Fibroblast of the conjunctiva (primary cell): Measurements from ENCODE around the gene MKNK2.
"Not testable (repeated sequence)": the region's sequence is repeated elsewhere in the genome, so short reads cannot be mapped to it uniquely, and the experiment has no call there.

ENCODE experiments used
- DNase-seq: peaks from one replicate; pipeline ENCODE4 v3.0.0-alpha.2; 2010; ENCODE audit warnings: low read depth

Gene MKNK2

DNA sequence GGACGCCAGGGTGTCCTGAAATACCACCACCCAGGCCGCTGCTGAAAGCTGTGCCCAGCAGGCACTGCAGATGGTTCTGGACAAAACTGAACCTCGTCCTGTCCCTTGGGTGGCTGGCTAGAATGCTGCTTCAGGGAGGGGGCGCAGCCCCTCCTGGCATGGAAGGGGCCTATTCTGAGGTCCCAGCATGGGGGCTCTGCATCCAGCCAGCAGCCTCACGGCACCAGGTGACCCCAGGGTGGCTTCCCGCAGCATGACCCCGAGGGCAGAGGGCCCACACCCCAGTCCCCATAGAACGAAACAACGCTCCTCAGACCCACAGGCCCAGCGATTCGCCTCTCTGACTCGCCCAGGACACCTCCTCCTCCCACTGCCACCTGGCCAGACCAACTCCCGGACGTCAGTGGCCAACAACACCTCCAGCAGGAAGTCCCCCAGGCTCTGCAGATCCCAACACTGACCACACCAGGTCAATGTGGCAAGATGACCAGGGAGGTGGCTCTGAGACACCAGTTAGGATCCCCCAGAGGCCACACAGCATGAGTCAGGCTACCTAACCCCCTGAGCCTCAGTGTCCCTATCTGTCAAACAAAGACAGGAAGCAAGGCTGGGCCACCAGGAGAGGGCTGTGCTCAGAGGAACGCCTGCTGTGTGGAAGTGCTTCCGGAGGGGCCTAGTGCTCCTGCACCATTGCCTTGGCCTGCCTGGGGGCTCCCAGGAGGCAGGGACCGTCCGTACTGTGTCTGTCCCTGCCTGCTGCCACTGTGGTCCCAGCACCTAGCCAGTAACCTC, 6.1 kb downstream of the MKNK2 start:
- DNase-seq = no peak

DNA sequence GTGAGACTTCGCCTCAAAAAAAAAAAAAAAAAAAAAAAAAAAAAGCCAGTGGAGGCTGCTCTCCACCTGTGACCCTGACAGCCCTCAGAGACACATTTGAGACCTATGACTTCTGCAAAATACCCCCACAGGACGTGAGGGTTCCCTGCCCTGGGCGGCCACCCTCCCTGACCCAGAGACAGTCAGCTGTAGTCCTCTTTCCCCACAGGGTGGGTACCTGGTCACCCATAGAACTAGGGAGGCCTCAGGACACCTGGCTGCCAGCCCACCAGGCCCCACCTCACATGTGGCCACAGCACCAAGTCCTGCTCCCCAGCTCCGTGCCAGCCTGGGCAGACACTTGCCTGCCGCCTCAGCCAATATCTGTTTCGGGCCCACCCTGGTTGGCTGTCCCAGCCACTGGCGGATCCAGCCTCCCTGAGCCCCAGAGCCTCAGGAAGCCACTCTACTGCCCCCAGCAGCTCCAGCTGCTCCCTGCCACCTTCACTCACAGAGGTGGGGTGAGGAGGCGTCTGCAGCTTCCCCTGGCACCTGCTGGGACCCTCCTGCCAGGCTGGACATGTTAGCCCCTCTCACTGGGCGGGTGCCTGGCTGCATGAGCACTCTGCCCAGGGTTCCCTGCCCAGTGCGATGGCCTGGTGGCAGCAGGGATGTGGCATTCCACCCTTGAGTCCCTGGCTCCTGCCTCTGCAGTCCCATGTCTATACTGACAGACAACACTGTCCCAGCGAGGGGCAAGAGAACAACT, 6.9 kb downstream of the MKNK2 start:
- DNase-seq = no peak

DNA sequence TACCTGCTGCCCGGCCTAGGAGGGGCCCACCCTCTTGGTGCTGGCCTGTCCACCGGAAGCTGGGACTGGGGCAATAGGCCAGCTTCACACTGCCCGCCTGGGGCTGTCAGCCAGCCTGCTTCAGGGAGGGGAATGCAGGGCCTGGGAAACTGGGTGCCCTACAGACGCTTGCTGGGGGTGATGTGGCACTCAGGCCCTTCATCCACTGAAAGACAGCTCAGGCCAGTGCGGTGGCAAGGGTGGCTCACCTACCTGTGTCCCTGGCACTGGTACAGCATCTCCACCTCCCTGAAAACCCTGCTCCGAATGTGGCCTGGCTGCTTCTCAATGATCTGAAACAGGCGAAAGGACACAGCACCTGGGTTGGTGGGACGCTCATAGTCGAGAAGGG, 7.8 kb downstream of the MKNK2 start:
- no peak for DNase-seq

DNA sequence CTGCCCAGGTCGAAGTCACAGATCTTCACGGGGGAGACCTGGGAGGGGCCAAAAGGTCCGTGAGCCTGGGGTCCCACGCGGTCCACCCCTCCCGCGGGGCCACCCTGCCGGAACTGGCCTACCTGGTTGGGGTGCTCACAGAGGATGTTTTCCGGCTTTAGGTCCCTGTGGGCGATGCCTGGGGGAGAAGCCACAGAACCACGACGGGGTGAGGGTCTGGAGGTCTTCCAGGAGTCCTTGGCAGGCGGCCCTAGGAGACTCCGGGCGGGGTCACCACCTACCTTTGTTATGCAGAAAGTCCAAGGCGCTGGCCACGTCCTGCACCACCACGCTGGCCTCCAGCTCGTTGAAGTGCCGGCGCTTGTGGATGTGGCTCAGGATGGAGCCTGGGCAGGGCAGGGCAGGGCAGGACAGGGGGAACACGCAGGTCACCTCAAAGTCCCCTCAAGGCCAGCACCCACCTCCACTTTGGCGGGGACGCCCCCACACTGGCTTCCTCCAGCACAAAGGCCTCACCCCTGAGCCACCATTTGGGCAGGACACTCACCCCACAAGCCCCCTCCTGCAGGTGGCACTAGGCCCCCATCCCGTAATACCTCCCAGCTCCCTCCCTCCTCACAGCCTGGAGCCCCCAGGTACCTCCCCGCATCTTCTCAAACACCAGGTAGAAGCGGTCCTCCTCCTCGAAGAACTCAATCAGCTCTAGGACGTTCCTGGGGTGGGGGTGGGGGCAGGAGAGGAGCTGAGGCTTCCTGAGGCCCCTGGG, 8.4 kb downstream of the MKNK2 start:
- no peak for DNase-seq

DNA sequence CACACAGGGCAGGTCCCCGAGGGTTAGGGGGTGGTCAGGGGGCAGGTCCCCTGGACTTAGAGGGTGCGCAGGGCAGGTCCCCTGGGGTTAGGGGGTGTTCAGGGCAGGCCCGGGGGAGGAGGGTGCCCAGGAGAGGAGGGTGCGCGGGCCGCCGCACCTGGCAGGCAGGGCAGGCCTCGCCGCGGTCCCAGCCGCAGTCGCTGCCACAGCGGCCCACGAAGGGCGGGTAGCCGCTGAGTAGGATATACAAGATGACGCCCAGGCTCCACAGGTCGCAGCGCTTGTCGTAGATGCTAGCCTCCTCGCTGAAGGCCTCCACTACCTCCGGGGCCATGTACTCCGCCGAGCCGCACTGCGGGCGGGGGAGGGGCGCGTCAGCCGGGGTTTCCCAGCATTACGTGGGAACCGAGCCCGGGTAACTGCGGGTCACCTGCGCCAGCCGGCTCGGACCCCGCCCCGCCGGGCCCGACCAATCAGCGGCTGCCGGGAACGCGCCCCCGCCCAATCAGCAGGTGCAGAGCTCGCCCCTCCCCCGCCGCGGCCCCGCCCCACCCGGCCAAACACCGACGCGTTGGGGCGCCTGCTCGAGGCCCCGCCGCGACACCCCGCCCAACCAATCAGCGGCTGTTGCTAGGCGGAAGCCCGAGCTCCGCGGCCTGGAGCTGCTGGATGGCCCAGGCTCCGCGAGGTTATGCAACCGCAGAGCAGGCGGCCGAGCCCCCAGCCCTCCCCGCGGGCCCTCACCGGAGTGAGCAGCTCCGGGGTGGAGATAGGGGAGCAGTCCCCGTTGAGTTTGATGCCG, 9.2 kb downstream of the MKNK2 start:
- peak; percentile 86 for DNase-seq

DNA sequence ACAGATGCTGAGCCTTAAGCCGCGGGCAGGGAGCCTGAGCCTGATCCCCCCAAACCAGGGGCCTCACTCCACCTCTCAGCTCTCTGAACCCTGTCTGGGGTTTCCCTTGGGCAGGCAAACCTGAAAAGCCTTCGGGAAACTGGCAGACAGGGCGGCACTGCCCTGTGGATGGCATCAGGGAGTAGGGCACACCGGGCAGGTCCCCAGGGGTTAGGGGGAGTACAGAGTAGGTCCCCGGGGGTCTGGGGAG, 9.7 kb downstream of the MKNK2 start:
- no peak for DNase-seq

DNA sequence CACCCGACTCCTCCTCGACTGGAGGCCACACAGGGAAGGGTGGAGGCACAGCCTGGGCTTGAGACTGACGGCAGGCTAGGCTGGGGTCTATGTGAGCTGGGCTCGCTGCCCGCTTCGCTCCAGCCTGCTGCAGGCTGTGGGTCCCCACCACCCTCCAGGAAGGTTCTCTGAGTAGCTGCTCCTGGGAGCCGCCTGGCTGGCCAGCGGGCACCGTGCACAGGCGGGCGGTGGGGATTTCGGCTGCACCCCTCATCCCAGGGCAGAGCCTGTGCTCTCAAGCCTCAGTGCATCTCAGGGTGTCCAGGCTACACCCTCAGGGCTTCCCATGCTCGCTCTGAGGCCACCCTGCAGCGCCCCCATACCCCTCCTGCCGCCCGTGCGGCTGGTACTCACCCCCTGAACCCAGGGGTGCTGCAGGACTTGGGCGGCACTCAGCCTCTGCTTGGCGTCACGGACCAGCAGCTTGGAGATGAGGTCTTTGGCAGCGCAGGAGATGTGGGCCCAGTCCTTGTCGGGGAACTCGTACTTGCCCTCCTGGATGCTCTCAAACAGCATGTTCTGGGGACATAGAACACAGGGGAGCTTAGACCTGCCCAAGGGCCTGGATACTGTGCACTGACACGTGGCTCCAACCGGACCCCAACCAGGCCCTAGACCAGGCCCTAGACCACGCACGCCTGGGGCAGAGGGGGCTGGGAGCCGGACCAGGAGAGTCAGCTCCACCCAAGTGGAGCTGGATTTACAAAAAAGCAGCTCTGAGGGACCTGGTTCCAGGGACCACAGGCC, 10.2 kb downstream of the MKNK2 start:
- no peak for DNase-seq

DNA sequence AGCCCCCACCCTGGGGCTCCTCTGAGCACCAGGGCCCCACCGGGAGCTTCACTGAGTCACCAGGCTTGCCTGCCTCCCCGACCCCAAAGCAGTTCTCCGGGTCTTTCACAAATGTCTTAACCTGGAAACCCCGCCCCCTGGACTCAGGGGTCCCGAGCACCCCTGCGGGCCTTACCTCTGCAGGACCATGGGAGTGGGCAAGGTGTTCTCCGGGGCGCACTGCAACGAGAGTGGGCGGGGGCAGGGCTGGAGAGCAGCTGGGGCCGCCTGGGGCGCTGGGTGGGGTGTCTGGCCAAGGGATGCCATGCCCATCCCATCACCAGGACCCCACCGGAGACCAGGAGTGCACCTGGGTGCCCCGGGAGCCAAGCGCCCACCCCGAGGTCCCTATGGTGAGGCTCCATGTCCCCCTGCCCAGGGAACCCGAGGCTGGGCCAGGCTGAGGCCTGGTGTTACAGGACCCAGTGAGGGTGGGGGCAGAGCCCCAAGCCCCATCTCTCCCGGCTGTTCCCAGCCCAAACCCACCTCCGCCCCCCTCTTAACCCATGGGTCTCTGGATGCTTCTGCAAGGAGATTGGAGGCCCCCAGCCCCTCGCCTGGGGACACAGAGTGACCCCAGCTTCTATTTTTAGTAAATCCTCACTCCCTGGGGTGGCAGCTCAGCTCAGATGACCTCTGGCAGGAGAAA, 10.9 kb downstream of the MKNK2 start:
- no peak for DNase-seq

DNA sequence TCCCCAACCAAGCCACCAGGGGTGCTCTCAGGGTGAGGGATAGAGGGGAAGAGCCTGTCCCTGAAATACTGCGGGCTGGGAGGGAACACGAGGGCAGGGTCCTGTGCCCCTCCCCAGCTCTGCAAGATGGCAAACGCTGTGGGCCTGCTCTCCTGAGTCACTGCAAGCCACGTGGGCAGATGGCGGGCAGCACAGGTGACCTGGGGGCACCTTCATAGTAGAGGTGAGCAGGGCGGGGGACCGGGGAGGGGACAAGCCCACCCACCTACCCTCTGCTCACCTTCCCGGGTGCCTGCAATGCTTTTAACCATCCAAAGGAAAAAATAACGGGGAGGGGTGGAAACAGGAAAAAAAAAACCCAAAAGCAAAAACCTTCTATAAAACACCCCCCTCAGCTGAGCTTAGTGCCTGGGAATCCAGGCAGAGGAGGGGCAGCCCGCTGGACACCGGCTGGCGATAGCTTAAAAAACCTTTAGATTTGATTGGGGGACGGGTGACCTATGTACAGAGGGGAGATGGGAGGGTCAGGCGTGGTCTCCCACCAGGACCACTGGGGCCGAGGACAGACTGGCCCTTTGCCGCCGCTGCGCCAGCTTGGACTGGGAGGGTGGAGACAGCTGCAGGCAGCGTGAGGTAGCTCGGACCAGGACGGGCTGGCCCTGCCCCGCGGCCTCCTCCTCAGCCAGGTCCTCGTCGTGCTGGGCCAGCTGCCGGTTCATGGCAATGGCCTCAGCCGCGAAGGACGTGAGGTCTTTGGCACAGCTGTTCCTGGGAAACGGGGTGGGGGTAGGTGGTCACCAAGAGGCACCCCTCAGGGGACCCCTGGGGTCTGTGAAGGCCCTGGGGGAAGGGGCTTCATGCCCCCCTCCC, 11.7 kb downstream of the MKNK2 start:
- DNase-seq = no peak

DNA sequence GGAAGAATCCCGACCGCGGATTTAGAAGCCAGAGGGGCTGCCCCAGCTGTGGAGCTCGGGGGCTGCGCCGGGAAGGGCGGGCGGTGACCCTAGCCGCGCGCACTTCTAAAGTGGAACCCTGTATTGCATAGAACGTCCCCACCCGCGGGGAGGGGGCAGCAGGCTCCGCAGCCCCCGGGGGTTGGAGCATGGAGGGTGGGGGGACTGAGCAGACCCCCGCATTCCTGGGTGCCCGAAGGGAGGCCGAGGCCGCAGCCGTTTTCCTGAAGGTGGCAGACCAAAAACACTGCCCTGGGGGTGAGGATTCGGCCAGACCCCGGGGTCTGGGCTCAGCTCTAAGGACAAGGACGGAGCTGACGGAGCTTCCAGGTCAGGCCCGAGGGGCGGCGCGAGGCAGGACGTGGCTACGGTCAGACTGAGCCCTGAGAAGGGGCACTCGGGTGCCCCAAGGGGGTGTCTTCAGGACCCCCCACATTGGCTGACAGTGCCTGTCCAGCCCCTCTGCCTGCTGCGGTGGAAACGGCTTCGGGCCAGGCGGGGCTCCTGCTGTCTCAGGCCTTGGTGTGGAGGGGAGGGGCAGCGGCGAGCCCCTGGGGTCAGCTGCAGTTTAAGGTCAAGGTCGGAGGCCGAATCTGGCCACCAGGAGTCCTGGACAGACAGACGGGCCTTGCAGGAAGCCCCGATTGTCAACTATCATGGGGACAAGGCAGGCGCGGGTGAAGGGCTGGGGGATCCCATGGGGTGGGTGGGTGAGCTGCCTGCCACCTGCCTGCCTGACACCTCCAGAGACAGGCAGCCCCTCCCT, 12.6 kb downstream of the MKNK2 start:
- no peak for DNase-seq

DNA sequence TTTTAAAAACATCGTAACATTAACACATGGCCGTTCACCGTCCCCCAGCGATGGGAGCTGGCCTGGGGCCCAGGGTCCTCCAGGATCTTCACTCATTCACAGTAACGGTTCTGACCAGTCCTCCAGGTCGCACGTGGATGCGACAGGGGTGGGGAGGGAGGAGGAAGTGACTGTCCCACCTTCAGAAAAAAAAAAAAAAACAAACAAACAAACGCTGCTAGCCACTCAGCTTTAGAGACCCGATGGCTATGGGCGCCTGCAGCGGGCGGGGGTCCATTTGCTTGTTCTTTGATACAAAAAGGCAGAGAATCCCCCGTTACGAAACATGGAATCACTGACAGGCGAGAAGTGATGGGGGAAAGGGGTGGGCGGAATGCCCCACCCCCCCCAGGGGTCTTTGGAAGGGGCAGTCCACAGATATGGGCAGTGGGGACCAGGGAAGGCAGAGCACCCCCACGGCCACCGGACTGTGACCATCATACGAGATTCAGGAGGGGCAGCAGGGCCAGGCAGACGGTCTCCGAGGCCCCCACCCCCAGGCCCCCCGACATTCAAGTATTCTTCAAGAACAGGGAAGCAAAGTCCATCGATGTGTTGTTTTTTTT, 13.3 kb downstream of the MKNK2 start:
- DNase-seq = no peak

DNA sequence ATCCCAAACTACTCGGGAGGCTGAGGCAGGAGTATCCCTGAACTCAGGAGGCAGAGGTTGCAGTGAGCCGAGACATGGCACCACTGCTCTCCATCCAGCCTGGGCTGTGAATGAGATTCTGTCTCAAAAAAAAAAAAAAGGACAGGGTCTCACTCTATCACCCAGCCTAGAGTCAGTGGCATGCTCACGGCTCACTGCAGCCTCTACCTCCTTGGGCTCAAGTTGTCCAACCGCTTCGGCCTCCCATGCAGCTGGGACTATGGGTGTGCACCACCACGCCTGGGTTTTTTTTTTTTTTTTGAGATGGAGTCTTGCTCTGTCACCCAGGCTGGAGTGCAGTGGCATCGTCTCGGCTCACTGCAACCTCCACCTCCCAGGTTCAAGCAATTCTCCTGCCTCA, 14.6 kb downstream of the MKNK2 start:
- DNase-seq = no peak

DNA sequence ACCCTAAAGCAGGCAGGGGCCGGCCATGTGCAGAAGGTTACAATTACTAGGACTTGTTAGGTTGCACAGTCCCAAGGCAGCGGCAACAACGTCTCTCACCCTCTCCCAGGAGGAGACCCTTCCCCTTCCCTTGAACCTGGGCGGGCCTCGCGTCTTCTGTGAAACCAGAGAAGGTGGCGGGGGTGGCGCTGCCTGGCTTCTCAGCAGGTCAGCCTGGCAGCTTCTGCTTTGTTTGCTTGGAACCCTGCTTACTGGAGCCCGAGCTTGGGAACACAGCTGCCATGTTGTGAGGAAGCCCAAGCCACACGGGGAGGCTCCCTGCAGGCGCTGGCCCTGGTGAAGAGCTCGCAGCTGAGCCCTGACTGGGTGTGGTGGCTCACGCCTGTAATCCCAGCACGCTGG, 15.5 kb downstream of the MKNK2 start:
- no peak for DNase-seq

DNA sequence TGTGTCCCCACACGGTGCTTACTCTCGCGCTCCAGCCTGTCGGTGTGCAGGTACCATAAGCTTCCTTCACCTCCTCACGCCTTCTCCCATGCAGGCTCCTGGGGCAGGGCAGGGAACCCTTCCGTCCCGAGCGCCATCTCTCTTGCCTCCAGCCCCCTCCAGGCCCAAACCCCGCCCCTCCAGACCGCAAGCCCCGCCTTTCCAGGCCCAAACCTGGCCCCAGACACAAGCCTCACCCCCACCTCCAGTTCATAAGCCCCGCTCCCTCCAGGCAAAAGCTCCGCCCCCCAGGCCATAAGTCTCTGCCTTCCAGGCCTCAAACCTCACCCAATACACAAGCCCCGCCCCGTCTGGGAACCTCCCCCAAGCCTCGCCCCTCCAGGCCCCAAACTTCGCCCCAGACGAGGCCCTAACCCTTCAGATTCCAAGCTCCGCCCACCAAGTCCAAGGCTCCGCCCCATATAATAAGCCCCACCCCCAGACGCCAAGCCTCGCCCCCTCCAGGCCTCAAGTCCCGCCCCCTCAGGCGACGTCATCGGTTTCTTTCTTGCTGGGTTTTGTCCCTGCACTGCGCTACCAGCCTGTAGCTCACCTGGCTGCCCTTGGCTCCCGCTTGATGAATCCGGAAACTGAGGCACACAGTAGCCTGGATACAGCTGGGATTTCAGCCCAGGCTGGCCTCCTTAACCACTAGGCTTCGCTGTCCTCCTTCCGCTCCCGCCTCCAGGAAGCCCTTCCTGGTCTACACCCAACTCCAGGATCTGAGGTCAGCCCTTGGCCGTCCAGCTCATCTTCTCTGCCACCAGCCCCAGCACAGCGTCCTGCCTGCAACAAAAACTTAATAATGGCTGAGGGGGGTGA, 16.1 kb downstream of the MKNK2 start:
- DNase-seq = no peak

DNA sequence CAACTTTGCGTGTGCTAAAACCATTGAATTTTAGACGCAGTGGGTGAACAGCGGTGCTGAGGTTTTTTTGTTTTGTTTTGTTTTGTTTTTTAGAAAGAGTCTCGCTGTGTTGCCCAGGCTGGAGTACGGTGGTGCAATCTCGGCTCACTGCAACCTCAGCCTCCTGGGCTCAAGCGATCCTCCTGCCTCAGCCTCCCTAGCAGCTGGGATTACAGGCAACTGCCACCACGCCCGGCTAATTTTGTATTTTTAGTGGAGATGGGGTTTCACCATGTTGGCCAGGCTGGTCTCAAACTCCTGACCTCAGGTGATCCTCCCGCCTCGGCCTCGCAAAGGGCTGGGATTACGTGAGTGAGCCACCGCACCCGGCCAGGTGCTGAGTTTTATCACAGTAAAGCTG, 16.8 kb downstream of the MKNK2 start:
- DNase-seq = not testable (repeated sequence)

DNA sequence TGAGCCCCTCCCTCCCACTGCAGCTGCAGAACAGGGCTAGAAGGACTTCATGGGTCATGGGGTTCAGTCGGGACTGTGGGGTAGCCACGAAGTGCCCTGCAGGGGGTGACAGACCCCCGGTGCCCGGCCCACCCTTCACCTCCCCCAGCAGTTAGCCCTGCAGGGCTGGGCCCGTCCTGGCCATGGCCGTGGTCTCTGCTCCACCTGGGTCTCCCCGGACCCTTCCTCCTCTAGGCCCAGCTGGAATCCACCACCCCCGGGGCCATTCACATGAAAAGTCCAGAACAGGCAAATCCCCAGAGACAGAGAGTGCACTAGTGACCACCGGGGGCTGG, 17.3 kb downstream of the MKNK2 start:
- no peak for DNase-seq

DNA sequence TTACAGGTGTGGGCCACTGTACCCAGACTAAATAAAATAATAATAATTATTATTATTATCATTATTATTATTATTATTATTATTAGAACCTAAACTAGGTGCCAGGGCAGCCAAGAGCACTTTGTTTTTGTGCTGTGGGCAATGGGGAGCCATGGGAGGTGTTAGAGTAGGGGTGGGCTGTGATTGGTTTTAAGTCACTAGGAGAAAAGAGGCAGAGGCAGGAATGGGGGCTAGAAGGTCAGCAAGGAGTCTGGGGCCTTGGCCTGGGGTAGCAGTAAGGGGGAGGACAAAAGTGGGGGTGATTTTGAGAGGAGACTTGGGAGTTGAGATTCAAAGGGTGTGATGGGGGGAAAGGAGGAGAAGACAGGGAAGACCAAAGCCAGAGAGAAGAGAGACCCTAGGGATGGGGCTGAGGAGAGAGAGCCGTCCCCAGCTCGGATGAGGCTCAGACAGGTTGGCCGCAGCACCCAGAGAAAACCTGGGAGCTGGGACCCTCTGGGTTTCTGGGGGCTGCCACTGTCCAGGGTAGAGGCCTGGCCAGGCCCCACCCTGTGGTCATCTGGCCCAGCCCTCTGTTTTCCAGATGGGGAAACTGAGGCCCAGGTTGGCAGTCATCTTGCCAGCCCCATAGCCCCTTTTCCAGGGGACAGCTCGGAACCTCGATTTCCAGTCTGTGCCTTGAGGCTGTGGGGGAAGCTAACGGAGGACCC, 17.8 kb downstream of the MKNK2 start:
- DNase-seq = no peak
